HepG2 (cell line): ENCODE results near the gene MYD88. TPM values are rescaled to one million over a fixed set of nuclear protein-coding genes. Genes with fewer than 3 reads are reported as not detected.

Experiments
- ATAC-seq: fragments of 200-7000 bp; cut with Tn5 transposase; 3 replicates; pipeline ENCODE4 v1.9.1; 2020; ENCODE audit warnings: mild to moderate bottlenecking, moderate library complexity
- BruUV-seq: library from RNA; stranded (reverse); fragments of 400-500 nt; replicated peaks from 2 replicates; lab custom pipeline; 2021; lab: Mats Ljungman, UMichigan
- CTCF ChIA-PET: fragments of 300-600 bp; formaldehyde crosslinking; extraction: SDS; loops from one replicate; lab custom pipeline; 2021; ENCODE audit warnings: low total read pairs, inconsistent platforms, low intra/inter-chr PET ratio; lab: Yijun Ruan, JAX
- POLR2A ChIA-PET: fragments of 350-600 bp; sonication (Branson Sonifier 250); formaldehyde crosslinking; loops from one replicate; lab custom pipeline; 2020; ENCODE audit warnings: antibody characterized with exemption, inconsistent platforms; lab: Yijun Ruan, JAX
- DNase-seq: peaks from one replicate; pipeline ENCODE4 v3.0.0-alpha.2; 2015; ENCODE audit warnings: low spot score
- FAIRE-seq: peaks from 3 replicates; lab custom pipeline; 2011; peaks lifted over from hg19 to GRCh38; lab: Jason Lieb, UNC
- H2AFZ ChIP-seq: one replicate; pipeline ENCODE4 v1.6.1; 2011; ENCODE audit warnings: low read length, inconsistent platforms
- H3K27ac ChIP-seq: fragments of 300-600 bp; 3 replicates; pipeline ENCODE4 v1.8.0; 2011; ENCODE audit warnings: mixed run types, mild to moderate bottlenecking, mixed read lengths, low read length, inconsistent platforms; ENCODE audit not compliant: insufficient read depth; ENCODE audit errors: extremely low read length
- H3K27me3 ChIP-seq, 2 experiments: fragments of 200-600 bp in 1 of 2; 2 replicates in 1 of 2; 3 replicates in 1 of 2; pipeline versions ENCODE4 v1.6.0 to v1.8.0; 2011; ENCODE audit warnings: low read length in 2 of 2, mild to moderate bottlenecking in 2 of 2, moderate library complexity in 2 of 2, inconsistent platforms in 1 of 2; ENCODE audit not compliant: insufficient read depth in 2 of 2, control insufficient read depth in 1 of 2
- H3K36me3 ChIP-seq, 2 experiments: fragments of 200-600 bp in 1 of 2; replicated peaks in 1 of 2; 2 replicates in 1 of 2; 3 replicates in 1 of 2; pipeline versions ENCODE4 v1.5.1 to v1.8.0; 2011; ENCODE audit warnings: low read length in 2 of 2, inconsistent platforms in 1 of 2; ENCODE audit not compliant: insufficient read depth in 2 of 2, control insufficient read depth in 1 of 2
- H3K4me1 ChIP-seq: 2 replicates; pipeline ENCODE4 v1.5.1; 2012; ENCODE audit warnings: low read length, inconsistent platforms; ENCODE audit not compliant: insufficient read depth
- H3K4me2 ChIP-seq: 2 replicates; pipeline ENCODE4 v1.6.0; 2011; ENCODE audit warnings: low read depth, low read length, inconsistent platforms
- H3K4me3 ChIP-seq, 3 experiments: fragments of 200-600 bp in 1 of 3; sonication (generic), shearing (Covaris generic) in 1 of 3; replicated peaks in 1 of 3; 2 replicates each; pipeline ENCODE4 v1.5.1; 2011 to 2016; ENCODE audit warnings: low read length in 3 of 3, inconsistent platforms in 2 of 3, low read depth in 2 of 3, mild to moderate bottlenecking in 2 of 3, control low read depth in 1 of 3, mixed read lengths in 1 of 3; ENCODE audit not compliant: insufficient read depth in 1 of 3
- H3K79me2 ChIP-seq: one replicate; pipeline ENCODE4 v1.6.1; 2011; ENCODE audit warnings: low read length, inconsistent platforms; ENCODE audit not compliant: insufficient read depth
- H3K9ac ChIP-seq: 2 replicates; pipeline ENCODE4 v1.6.0; 2011; ENCODE audit warnings: mild to moderate bottlenecking, low read depth, low read length, inconsistent platforms; ENCODE audit not compliant: insufficient read depth
- H3K9me3 ChIP-seq: 2 replicates; pipeline ENCODE4 v1.5.1; 2012; ENCODE audit warnings: mild to moderate bottlenecking, low read length
- H4K20me1 ChIP-seq: 2 replicates; pipeline ENCODE4 v1.6.0; 2011; ENCODE audit warnings: inconsistent platforms, mild to moderate bottlenecking, low read length, moderate library complexity; ENCODE audit not compliant: insufficient read depth
- AGO2 ChIP-seq: fragments of 200-400 bp; formaldehyde crosslinking; optimal IDR thresholded peaks from 2 replicates; pipeline ENCODE3; 2017; ENCODE audit warnings: mild to moderate bottlenecking, low read depth, low read length, moderate library complexity
- CREB3 ChIP-seq: sonication (generic); formaldehyde crosslinking; IDR thresholded peaks from 2 replicates; pipeline ENCODE4 v1.5.0; 2020; ENCODE audit warnings: missing genetic modification reagents
- ELF1 ChIP-seq: sonication (generic); formaldehyde crosslinking; IDR thresholded peaks from 2 replicates; pipeline ENCODE4 v1.4.0; 2020; ENCODE audit warnings: missing genetic modification reagents
- HNRNPL ChIP-seq: fragments of 200-400 bp; formaldehyde crosslinking; IDR thresholded peaks from 2 replicates; pipeline ENCODE4 v1.6.1; 2017; ENCODE audit warnings: mild to moderate bottlenecking, low read depth, low read length
- KAT7 ChIP-seq: IDR thresholded peaks from 2 replicates; pipeline ENCODE4 v1.6.1; 2018; ENCODE audit warnings: borderline replicate concordance, missing compliant biosample characterization
- NFATC3 ChIP-seq: sonication (generic); formaldehyde crosslinking; IDR thresholded peaks from 2 replicates; pipeline ENCODE4 v1.5.1; 2020; ENCODE audit warnings: mild to moderate bottlenecking, missing genetic modification reagents
- RBFOX2 ChIP-seq: fragments of 200-400 bp; formaldehyde crosslinking; IDR thresholded peaks from 2 replicates; pipeline ENCODE4 v1.6.1; 2017; ENCODE audit warnings: low read depth, mild to moderate bottlenecking, low read length
- SIN3A ChIP-seq: IDR thresholded peaks from 2 replicates; pipeline ENCODE4 v1.6.1; 2011; ENCODE audit warnings: low read depth, mild to moderate bottlenecking, control low read depth, low read length, borderline replicate concordance
- SIX1 ChIP-seq: sonication (generic); formaldehyde crosslinking; IDR thresholded peaks from 2 replicates; pipeline ENCODE4 v1.4.0; 2020; ENCODE audit warnings: missing genetic modification reagents, borderline replicate concordance
- SRY ChIP-seq: sonication (generic); formaldehyde crosslinking; IDR thresholded peaks from 2 replicates; pipeline ENCODE4 v1.8.0; 2022; ENCODE audit warnings: mild to moderate bottlenecking, missing genetic modification reagents
- ZNF264 ChIP-seq: sonication (generic); formaldehyde crosslinking; IDR thresholded peaks from 2 replicates; pipeline ENCODE4 v1.4.0; 2020; ENCODE audit warnings: missing genetic modification reagents
- ZNF326 ChIP-seq: sonication (generic); formaldehyde crosslinking; IDR thresholded peaks from 2 replicates; pipeline ENCODE4 v1.4.0; 2020; ENCODE audit warnings: missing genetic modification reagents, borderline replicate concordance
- ZNF687 ChIP-seq: sonication (generic); formaldehyde crosslinking; IDR thresholded peaks from 2 replicates; pipeline ENCODE4 v1.5.1; 2020; ENCODE audit warnings: mild to moderate bottlenecking, missing genetic modification reagents, moderate library complexity
- ZSCAN12 ChIP-seq: sonication (generic); formaldehyde crosslinking; IDR thresholded peaks from 2 replicates; pipeline ENCODE4 v1.9.0; 2021; ENCODE audit warnings: mild to moderate bottlenecking, missing genetic modification reagents
- WGBS: methylation state at CpG from one replicate; pipeline ENCODE4 v1.1.6; 2017; ENCODE audit warnings: low lambda C conversion rate; 5-methylcytosine and 5-hydroxymethylcytosine counted together
- in situ Hi-C: cut with HindIII; loops from 2 replicates; pipeline ENCODE4 v1.10.0; 2017; ENCODE audit warnings: low pct_unique_long_range_greater_than_20kb; ENCODE audit not compliant: extremely low pct_ligation_motif_present
- intact Hi-C: fragments of 100-400 bp; cut with micrococcal nuclease; formaldehyde crosslinking; loops from one replicate; pipeline ENCODE4 v1.10.0; 2022; ENCODE audit not compliant: unreplicated experiment
- polyA plus RNA-seq, 8 experiments: library from polyadenylated mRNA; depleted of rRNA in 3 of 8; stranded (reverse) in 7 of 8; unstranded in 1 of 8; fragments of >200 nt; fragmentation: Illumina TruSeq in 4 of 8; extraction: Trizol in 4 of 8; gene quantifications; 2 replicates each; pipeline versions ENCODE4 v1.2.1 to v1.2.3, GENCODE V29; 2011 to 2016; ENCODE audit warnings: low read depth in 4 of 8, missing spikeins in 1 of 8, mixed read lengths in 1 of 8; ENCODE audit not compliant: insufficient read depth in 1 of 8
- total RNA-seq, 5 experiments: library from RNA; depleted of rRNA; stranded (reverse); fragments of >200 nt; fragmentation: Illumina TruSeq; extraction: Trizol; gene quantifications; 2 replicates each; pipeline ENCODE4 v1.2.3, GENCODE V29; 2016; ENCODE audit warnings: low read depth in 1 of 5
- TF ChIP-seq, protein P1 (sequence below): sonication (generic); formaldehyde crosslinking; IDR thresholded peaks from 2 replicates; pipeline ENCODE4 v1.4.0; 2020; ENCODE audit warnings: missing genetic modification reagents, borderline replicate concordance

The MYD88 gene
- total and polyA plus RNA-seq, 2 of the 13 experiments (the other 11 are each of a cell fraction or from before 2014, with no cell fraction given): 7.6 to 32.7 TPM

DNA sequence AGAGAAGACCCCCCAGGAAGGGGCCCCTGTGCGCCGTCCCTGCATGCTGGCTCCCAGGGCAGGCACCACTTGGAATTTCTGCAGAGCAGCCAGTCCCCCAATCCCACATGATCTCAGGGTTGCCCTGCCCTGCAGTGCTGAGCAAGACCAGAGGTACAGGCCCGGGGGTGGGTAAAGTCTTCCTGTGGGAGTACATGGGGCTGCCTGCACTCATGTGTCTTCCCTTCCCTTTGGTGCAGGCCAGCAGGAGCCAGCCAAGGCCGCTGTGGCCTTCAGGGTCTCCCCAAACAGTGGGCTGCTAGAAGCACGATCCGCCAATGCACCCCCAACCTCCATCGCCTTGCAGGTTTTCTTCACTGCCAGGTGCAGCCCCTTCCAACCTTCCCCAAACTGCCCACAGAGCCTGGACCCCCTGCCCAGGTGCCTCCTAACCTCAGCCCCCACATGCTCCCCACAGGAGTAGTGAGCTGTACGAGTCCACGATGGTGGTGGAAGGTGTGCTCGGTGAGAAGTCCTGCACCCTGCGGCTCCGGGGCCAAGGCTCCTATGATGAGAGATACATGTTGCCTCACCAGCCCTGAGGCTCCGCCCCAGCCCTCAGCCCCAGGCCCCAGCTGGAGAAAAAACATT lies 16.5 kb upstream of the MYD88 start:
- H3K4me3 ChIP-seq: no peak overlapping the region
- no peak overlapping the region for H2AFZ ChIP-seq
- FAIRE-seq: no peak
- H3K27me3 ChIP-seq: no peaks in the 10 kb centered on the region
- H3K79me2 ChIP-seq: peaks cover 9% of the 10 kb centered on the region
- no peak for DNase-seq
- POLR2A ChIA-PET: interaction anchor here (7.7 to 8.0 kb wide), 2 partner anchors 9 to 17 kb away, joined by 64 to 87 read pairs; partner anchors contain the start of genes ACAA1 and MYD88
- no TSS peak for BruUV-seq
- H3K36me3 ChIP-seq: peaks cover 33 to 69% of the 10 kb centered on the region in 2 experiments
- H3K4me1 ChIP-seq: peaks cover 53% of the 10 kb centered on the region
- CTCF ChIA-PET: no interaction called here
- WGBS: 98% methylated on average over 9 of the region's 13 CpGs
- peaks cover 50% of the 10 kb centered on the region for H4K20me1 ChIP-seq
- TF ChIP-seq ELF1 (CRISPR knock-in tag): no peak
- no peak for TF ChIP-seq ZNF264 (CRISPR knock-in tag)
- peak; percentile 23; the same call in 1 of the 2 replicates for TF ChIP-seq RBFOX2
- TF ChIP-seq CREB3: no peak
- peak; percentile 64 for TF ChIP-seq AGO2
- no peak for TF ChIP-seq SIN3A
- 0 out of 2 replicates have a peak, but pooled peaks have one; percentile 4 for TF ChIP-seq HNRNPL
- TF ChIP-seq, protein P1, sequence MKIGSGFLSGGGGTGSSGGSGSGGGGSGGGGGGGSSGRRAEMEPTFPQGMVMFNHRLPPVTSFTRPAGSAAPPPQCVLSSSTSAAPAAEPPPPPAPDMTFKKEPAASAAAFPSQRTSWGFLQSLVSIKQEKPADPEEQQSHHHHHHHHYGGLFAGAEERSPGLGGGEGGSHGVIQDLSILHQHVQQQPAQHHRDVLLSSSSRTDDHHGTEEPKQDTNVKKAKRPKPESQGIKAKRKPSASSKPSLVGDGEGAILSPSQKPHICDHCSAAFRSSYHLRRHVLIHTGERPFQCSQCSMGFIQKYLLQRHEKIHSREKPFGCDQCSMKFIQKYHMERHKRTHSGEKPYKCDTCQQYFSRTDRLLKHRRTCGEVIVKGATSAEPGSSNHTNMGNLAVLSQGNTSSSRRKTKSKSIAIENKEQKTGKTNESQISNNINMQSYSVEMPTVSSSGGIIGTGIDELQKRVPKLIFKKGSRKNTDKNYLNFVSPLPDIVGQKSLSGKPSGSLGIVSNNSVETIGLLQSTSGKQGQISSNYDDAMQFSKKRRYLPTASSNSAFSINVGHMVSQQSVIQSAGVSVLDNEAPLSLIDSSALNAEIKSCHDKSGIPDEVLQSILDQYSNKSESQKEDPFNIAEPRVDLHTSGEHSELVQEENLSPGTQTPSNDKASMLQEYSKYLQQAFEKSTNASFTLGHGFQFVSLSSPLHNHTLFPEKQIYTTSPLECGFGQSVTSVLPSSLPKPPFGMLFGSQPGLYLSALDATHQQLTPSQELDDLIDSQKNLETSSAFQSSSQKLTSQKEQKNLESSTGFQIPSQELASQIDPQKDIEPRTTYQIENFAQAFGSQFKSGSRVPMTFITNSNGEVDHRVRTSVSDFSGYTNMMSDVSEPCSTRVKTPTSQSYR (CRISPR knock-in tag): no peak
- TF ChIP-seq ZNF687: peak; percentile 15; the same call in 1 of the 2 replicates
- TF ChIP-seq SIX1 (CRISPR knock-in tag): no peak
- TF ChIP-seq SRY (CRISPR knock-in tag): 0 out of 2 replicates have a peak, but pooled peaks have one; percentile 37
- TF ChIP-seq NFATC3 (CRISPR knock-in tag): no peak
- TF ChIP-seq ZNF326 (CRISPR knock-in tag): no peak
- TF ChIP-seq ZSCAN12 (CRISPR knock-in tag): no peak
- no peak for TF ChIP-seq KAT7 (CRISPR knock-in tag)
- in situ Hi-C loops (no loop called here), intact Hi-C loops (no loop called here)
- H3K4me2 ChIP-seq: no peak overlapping the region
- no peak overlapping the region for H3K9ac ChIP-seq
- ATAC-seq: no peak
- H3K9me3 ChIP-seq: no peaks in the 10 kb centered on the region
- no peak overlapping the region for H3K27ac ChIP-seq
